GM13976 (cell line): Measurements from ENCODE around the gene CECR2.

Experiments
- DNase-seq: peaks from one replicate; pipeline ENCODE4 v3.0.0; 2012; ENCODE audit warnings: low spot score
- in situ Hi-C: fragments of 300-500 bp; cut with MboI; formaldehyde crosslinking; loops from one replicate; pipeline ENCODE4 v1.12.0; 2022; ENCODE audit warnings: low sequenced_read_pairs, mixed read lengths, inconsistent platforms; ENCODE audit not compliant: unreplicated experiment
- TF ChIP-seq, protein P1 (sequence below): IDR thresholded peaks from 2 replicates; pipeline ENCODE4 v1.5.1; 2012; ENCODE audit warnings: borderline replicate concordance, mild to moderate bottlenecking; ENCODE audit not compliant: insufficient read depth; ENCODE audit errors: extremely low read depth, missing control alignments, control extremely low read depth

CECR2 gene

DNA sequence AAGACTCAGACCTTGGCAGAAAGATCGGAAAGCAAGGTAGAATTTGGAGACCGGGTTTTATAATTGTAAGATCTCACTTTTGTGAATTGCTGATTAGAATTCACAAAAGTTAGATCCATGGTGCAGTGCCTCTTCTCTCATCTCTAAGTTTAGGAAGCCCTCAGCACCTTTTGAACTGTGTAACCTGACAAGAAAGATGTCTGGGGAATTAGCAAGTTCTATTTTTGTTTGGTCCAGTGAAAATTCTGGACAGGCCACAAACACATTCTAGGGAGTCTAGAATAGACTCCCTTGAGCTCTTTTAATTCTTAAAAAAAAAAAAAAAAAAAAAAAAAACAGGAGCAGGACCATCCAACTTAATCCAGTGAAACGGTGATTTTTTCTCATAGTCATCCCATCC is 66.1 kb downstream of the CECR2 start:
- TF ChIP-seq, protein P1, sequence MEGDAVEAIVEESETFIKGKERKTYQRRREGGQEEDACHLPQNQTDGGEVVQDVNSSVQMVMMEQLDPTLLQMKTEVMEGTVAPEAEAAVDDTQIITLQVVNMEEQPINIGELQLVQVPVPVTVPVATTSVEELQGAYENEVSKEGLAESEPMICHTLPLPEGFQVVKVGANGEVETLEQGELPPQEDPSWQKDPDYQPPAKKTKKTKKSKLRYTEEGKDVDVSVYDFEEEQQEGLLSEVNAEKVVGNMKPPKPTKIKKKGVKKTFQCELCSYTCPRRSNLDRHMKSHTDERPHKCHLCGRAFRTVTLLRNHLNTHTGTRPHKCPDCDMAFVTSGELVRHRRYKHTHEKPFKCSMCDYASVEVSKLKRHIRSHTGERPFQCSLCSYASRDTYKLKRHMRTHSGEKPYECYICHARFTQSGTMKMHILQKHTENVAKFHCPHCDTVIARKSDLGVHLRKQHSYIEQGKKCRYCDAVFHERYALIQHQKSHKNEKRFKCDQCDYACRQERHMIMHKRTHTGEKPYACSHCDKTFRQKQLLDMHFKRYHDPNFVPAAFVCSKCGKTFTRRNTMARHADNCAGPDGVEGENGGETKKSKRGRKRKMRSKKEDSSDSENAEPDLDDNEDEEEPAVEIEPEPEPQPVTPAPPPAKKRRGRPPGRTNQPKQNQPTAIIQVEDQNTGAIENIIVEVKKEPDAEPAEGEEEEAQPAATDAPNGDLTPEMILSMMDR, result no peak
- no peak for DNase-seq
- in situ Hi-C loops, result no loop called here

- no peak for DNase-seq
- in situ Hi-C loops, result no loop called here
- TF ChIP-seq, protein P1, result no peak
Measured at GRCh38 chr22:17436382-17436980, 67.2 kb downstream of the CECR2 start.

- DNase-seq, result no peak
- in situ Hi-C loops, result no loop called here
- TF ChIP-seq, protein P1, result no peak
Measured at GRCh38 chr22:17436981-17437412, 67.7 kb downstream of the CECR2 start.

GRCh38 chr22:17438026-17438425 is 68.8 kb downstream of the CECR2 start:
- in situ Hi-C loops, result no loop called here

DNA sequence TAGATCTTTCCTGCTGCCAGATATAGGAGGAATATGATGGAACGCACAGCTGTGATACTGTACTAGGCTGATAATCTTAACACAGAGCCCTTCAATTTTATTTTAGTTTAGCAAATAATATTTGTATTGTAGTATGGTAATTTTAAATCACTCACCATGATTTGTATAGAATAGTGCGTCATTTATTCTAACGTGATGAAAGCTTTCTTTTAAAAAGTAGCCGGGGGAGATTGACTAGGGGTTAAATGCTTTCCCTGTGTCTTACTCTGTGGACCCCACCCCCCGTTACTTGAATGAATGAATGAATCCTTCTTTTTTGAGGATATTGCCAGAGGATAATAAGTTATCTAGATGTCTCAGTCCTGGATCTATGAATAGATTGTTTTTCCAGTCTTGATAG is 72.1 kb downstream of the CECR2 start:
- in situ Hi-C loops, result no loop called here
- no peak for DNase-seq
- TF ChIP-seq, protein P1, result no peak

More at GRCh38 chr22:17438026-17438425, 68.8 kb downstream of the CECR2 start:
- DNase-seq, result no peak
- TF ChIP-seq, protein P1, result no peak

GRCh38 chr22:17443405-17444203 is 74.3 kb downstream of the CECR2 start:
- in situ Hi-C loops, result no loop called here

More at GRCh38 chr22:17443405-17444203, 74.3 kb downstream of the CECR2 start:
- no peak for DNase-seq
- TF ChIP-seq, protein P1, result no peak
